Left ventricle myocardium inferior (tissue), 1 donor: ENCODE measurements around the gene PAX2. TPM values are rescaled to one million over a fixed set of nuclear protein-coding genes. Genes with fewer than 3 reads are reported as not detected.

Source experiments
- DNase-seq: peaks from one replicate; pipeline ENCODE4 v3.0.0-alpha.2; 2020
- H3K27ac ChIP-seq: fragments of 200-600 bp; replicated peaks from 2 replicates; pipeline ENCODE4 v1.8.0; 2021
- H3K27me3 ChIP-seq: fragments of 200-600 bp; 2 replicates; pipeline ENCODE4 v1.8.0; 2021; ENCODE audit warnings: low read depth
- H3K36me3 ChIP-seq: fragments of 200-600 bp; 2 replicates; pipeline ENCODE4 v1.8.0; 2021
- H3K4me1 ChIP-seq: fragments of 200-600 bp; 2 replicates; pipeline ENCODE4 v1.8.0; 2021
- H3K4me3 ChIP-seq: fragments of 200-600 bp; 2 replicates; pipeline ENCODE4 v1.8.0; 2021; ENCODE audit warnings: mild to moderate bottlenecking, moderate library complexity
- H3K9me3 ChIP-seq: fragments of 200-600 bp; replicated peaks from 2 replicates; pipeline ENCODE4 v1.8.0; 2021
- intact Hi-C: fragments of 100-400 bp; cut with micrococcal nuclease; formaldehyde crosslinking; loops from one replicate; pipeline ENCODE4 v1.11.0; 2022
- total RNA-seq: library from RNA; stranded (reverse); fragmentation: NEBNext Ultra II Directional; extraction: Animal tissue kit (Norgen Biotek cat#: 25700); gene quantifications from one replicate; pipeline ENCODE4 v1.2.1, GENCODE V29; 2021
- TF ChIP-seq, protein P1 (sequence below): fragments of 200-600 bp; IDR thresholded peaks from 2 replicates; pipeline ENCODE4 v1.8.0; 2021; ENCODE audit warnings: antibody characterized with exemption, mild to moderate bottlenecking, borderline replicate concordance
- donor health status: DM: no; HTN: yes; CAD: no; lungs with severe emphysema.

PAX2 gene
- total RNA-seq, 1 donor from 2014 or later = not detected

DNA sequence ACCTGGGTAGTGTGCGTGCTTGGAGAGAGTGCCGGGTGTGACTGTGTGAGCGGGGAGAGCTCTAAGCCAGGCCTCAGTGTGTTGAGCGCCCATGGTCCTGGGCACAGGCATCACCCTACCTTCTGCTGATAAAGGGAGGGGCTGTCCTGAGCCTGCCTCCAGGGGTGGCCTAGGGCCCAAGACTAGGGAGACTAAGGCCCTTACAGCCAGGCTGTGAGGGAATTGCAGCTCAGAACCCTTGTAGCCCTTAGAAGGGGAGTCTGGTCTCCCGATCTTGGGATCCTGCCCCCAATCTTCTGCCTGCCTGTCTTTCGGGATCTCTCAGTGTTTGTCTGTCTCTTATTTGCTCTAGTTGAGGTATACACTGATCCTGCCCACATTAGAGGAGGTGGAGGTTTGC lies 41.2 kb downstream of the PAX2 start:
- DNase-seq = no peak

DNA sequence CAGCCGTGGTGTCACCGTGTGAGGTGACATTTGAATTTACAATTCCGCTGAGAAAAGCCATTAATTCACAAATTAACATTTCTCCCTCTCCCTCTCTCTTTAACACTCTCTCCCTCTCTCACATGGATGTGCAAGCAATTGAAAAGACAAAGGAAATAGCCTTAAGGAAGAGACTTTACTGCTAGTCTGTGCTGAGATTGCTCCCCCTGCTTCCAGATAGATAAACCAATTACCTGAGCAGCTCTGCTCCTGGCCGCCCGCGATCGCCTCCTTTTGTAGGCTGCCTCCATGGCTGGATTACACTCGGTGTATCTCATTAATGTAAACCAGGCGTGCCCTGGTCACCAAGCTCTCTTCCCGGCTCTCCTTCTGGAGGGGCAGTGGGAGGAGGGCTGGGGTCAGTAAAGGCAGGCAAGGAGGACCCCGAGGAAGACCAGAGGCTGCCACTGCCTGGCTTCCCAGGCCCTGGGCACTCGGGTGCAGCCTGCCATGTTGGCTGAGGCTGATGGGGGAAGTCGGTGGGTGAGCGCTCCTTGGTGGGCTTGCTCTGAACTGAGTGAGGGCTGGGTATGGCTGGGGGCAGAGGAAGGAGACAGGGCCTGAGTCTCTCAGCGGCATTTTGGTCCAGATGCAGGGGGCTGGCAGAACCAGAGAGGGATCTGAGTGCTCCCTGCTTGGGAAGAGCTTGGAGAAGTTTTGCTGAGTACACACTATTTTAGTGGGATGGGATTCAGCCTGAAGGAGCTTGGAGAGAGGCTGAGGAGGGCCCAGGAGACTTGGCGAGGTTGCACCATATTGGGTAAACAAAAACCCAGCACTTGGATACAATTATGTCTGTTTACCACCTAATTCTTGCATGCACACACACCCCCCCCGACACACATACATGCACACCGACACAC lies 42.9 kb downstream of the PAX2 start:
- no peaks in the 10 kb centered on the region for H3K36me3 ChIP-seq
- no peaks in the 10 kb centered on the region for H3K9me3 ChIP-seq
- peaks cover 96% of the 10 kb centered on the region for H3K27me3 ChIP-seq
- no peak for DNase-seq
- intact Hi-C loops = no loop called here
- no peak overlapping the region for H3K4me3 ChIP-seq
- no peaks in the 10 kb centered on the region for H3K4me1 ChIP-seq
- no peak overlapping the region for H3K27ac ChIP-seq
- TF ChIP-seq, protein P1, sequence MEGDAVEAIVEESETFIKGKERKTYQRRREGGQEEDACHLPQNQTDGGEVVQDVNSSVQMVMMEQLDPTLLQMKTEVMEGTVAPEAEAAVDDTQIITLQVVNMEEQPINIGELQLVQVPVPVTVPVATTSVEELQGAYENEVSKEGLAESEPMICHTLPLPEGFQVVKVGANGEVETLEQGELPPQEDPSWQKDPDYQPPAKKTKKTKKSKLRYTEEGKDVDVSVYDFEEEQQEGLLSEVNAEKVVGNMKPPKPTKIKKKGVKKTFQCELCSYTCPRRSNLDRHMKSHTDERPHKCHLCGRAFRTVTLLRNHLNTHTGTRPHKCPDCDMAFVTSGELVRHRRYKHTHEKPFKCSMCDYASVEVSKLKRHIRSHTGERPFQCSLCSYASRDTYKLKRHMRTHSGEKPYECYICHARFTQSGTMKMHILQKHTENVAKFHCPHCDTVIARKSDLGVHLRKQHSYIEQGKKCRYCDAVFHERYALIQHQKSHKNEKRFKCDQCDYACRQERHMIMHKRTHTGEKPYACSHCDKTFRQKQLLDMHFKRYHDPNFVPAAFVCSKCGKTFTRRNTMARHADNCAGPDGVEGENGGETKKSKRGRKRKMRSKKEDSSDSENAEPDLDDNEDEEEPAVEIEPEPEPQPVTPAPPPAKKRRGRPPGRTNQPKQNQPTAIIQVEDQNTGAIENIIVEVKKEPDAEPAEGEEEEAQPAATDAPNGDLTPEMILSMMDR = no peak

More for the DNA sequence above, 41.2 kb downstream of the PAX2 start:
- no peak overlapping the region for H3K4me3 ChIP-seq
- peaks cover 90% of the 10 kb centered on the region for H3K27me3 ChIP-seq
- no peak overlapping the region for H3K27ac ChIP-seq
- TF ChIP-seq, protein P1 = no peak
- intact Hi-C loops = no loop called here
- H3K36me3 ChIP-seq = no peaks in the 10 kb centered on the region
- no peaks in the 10 kb centered on the region for H3K9me3 ChIP-seq
- H3K4me1 ChIP-seq = no peaks in the 10 kb centered on the region

DNA sequence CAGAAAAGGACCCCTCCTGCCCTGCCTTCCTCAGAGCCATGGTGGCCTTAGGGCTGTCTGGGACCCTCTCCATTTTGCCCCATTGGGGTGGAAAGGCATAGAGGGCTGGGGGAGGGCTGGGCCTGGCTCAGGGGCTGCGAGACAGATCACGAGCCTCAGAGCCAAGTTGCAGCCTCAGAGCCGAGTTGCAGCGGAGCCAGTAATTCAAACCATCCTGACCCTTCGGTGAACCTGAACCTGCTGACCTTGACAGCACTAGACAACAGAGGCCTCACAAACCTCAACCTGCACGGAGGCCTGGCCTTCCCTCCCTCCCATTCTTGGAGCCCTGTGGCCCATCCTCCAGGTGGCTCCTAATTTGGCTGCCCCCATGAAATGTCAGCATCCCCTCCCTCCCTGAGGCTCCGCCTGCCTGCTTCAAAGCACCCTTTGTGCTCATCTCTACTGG lies 45.4 kb downstream of the PAX2 start:
- H3K27me3 ChIP-seq = peaks cover 98% of the 10 kb centered on the region
- TF ChIP-seq, protein P1 = no peak
- no peaks in the 10 kb centered on the region for H3K4me1 ChIP-seq
- intact Hi-C loops = no loop called here
- no peak overlapping the region for H3K4me3 ChIP-seq
- DNase-seq = no peak
- no peak overlapping the region for H3K27ac ChIP-seq
- H3K36me3 ChIP-seq = no peaks in the 10 kb centered on the region
- H3K9me3 ChIP-seq = no peaks in the 10 kb centered on the region

DNA sequence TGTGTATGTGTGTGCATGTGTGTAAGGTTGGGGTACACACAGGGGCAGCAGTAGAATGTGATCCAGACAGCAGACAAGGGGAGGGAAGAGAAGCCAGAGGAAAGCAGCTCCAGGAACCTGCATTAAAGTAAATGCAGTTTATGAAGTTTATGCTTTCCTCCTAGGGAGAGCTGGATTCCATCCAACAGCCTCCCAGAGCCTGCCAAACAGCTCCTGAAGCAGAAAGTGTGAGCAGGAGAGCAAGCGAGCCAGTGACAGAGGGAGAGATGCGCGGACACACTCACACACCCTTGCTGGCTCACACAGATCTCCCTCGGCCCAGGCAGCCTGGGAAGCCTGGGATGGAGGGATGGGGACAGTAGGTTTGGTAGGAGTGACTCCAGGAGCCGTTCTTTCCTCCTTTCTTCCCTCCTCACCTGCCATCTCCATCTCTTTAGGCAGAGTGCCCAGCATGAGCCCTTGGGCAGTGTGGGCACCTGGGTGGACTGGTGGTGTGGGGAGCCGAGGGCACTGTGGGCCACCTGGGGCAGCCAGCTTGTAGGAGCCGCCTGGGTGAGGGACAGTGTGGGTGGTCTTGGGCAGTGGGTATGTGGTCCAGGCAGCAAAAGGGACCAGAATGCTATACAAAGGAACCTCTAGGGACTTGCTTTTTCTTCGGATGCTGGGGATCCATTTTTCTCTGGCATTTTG lies 46.1 kb downstream of the PAX2 start:
- H3K36me3 ChIP-seq = no peaks in the 10 kb centered on the region
- TF ChIP-seq, protein P1 = no peak
- no peak for DNase-seq
- intact Hi-C loops = no loop called here
- H3K4me1 ChIP-seq = no peaks in the 10 kb centered on the region
- H3K27ac ChIP-seq = no peak overlapping the region
- H3K9me3 ChIP-seq = no peaks in the 10 kb centered on the region
- peaks cover 98% of the 10 kb centered on the region for H3K27me3 ChIP-seq
- H3K4me3 ChIP-seq = no peak overlapping the region

DNA sequence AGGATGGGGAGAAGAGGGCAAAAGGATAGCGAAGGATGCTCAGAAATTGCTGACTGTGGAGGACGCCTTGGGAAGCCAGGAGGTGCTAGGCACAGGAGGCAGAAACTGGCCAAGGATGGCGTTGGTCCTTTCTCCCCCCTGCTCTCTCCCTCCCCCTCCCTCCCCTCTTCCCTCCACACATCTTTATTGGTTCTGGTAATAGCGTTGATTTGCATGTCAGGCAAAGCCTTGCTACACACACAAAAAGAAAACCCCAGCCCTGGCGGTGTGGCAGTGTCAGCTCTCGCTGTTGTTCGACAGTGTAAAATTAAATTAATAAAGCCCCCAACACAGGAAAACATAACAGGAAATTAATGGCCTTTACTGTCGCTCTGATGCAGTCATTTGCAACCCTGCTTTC lies 47.2 kb downstream of the PAX2 start:
- H3K27ac ChIP-seq = no peak overlapping the region
- intact Hi-C loops = no loop called here
- H3K36me3 ChIP-seq = no peaks in the 10 kb centered on the region
- H3K4me3 ChIP-seq = no peak overlapping the region
- H3K27me3 ChIP-seq = peaks cover 98% of the 10 kb centered on the region
- TF ChIP-seq, protein P1 = no peak
- no peak for DNase-seq
- H3K4me1 ChIP-seq = no peaks in the 10 kb centered on the region
- H3K9me3 ChIP-seq = no peaks in the 10 kb centered on the region
